ENCODE results near the gene KCNIP1.

The KCNIP1 gene

GRCh38 chr5:170482511-170482910 is 21.3 kb upstream of the KCNIP1 start:
- no peak for TF ChIP-seq ZBTB7A (IDR thresholded peaks at IDR 0.05; ENCODE audit: low read depth)
- no peak for TF ChIP-seq CEBPB (IDR thresholded peaks at IDR 0.05)
- TF ChIP-seq RAD21 (IDR thresholded peaks at IDR 0.05; ENCODE audit: low read depth), result no peak
- no peak for TF ChIP-seq CREB1 (IDR thresholded peaks at IDR 0.05; ENCODE audit: low read depth)
- no peak for TF ChIP-seq TAF1 (IDR thresholded peaks at IDR 0.05; ENCODE audit: low read depth)
- no peak for TF ChIP-seq MAX (IDR thresholded peaks at IDR 0.05)
- TF ChIP-seq USF1 (IDR thresholded peaks at IDR 0.05), result no peak
- TF ChIP-seq EGR1 (IDR thresholded peaks at IDR 0.05), result no peak
- no peak for TF ChIP-seq TEAD4 (IDR thresholded peaks at IDR 0.05)
- no peak for TF ChIP-seq NFIC (IDR thresholded peaks at IDR 0.05)
- no peak for TF ChIP-seq EP300 (IDR thresholded peaks at IDR 0.05; ENCODE audit: borderline replicate concordance)
- no peak for TF ChIP-seq YY1 (IDR thresholded peaks at IDR 0.05; ENCODE audit: low read depth)
- TF ChIP-seq FOXM1 (IDR thresholded peaks at IDR 0.05; ENCODE audit: borderline replicate concordance, low read depth), result no peak
- no peak for TF ChIP-seq REST (IDR thresholded peaks at IDR 0.05; ENCODE audit: low read depth)
- TF ChIP-seq TCF12 (IDR thresholded peaks at IDR 0.05; ENCODE audit: low read depth), result no peak

- TF ChIP-seq MAX (IDR thresholded peaks at IDR 0.05) (peak; percentile 93), EP300 (IDR thresholded peaks at IDR 0.05; ENCODE audit: borderline replicate concordance) (no peak; the same call in 1 of the 2 replicates), RAD21 (IDR thresholded peaks at IDR 0.05; ENCODE audit: low read depth) (no peak), USF1 (IDR thresholded peaks at IDR 0.05) (peak; percentile 84), YY1 (IDR thresholded peaks at IDR 0.05; ENCODE audit: low read depth) (no peak), NFIC (IDR thresholded peaks at IDR 0.05) (0 out of 2 replicates have a peak, but pooled peaks have one; percentile 14)
Observed at GRCh38 chr5:170483701-170484458, 19.9 kb upstream of the KCNIP1 start.

GRCh38 chr5:170484459-170484831 is 19.4 kb upstream of the KCNIP1 start:
- TF ChIP-seq TAF1 (IDR thresholded peaks at IDR 0.05; ENCODE audit: low read depth), result no peak
- TF ChIP-seq EP300 (IDR thresholded peaks at IDR 0.05; ENCODE audit: borderline replicate concordance), result no peak

GRCh38 chr5:170484847-170485615 is 18.8 kb upstream of the KCNIP1 start:
- TF ChIP-seq CREB1 (IDR thresholded peaks at IDR 0.05; ENCODE audit: low read depth) (no peak), EP300 (IDR thresholded peaks at IDR 0.05; ENCODE audit: borderline replicate concordance) (no peak), EGR1 (IDR thresholded peaks at IDR 0.05) (no peak), NFIC (IDR thresholded peaks at IDR 0.05) (no peak), YY1 (IDR thresholded peaks at IDR 0.05; ENCODE audit: low read depth) (no peak), REST (IDR thresholded peaks at IDR 0.05; ENCODE audit: low read depth) (no peak)

GRCh38 chr5:170485616-170485911 is 18.3 kb upstream of the KCNIP1 start:
- TF ChIP-seq EP300 (IDR thresholded peaks at IDR 0.05; ENCODE audit: borderline replicate concordance) (no peak), NFIC (IDR thresholded peaks at IDR 0.05) (no peak), EGR1 (IDR thresholded peaks at IDR 0.05) (no peak), FOXM1 (IDR thresholded peaks at IDR 0.05; ENCODE audit: borderline replicate concordance, low read depth) (no peak), REST (IDR thresholded peaks at IDR 0.05; ENCODE audit: low read depth) (no peak), CREB1 (IDR thresholded peaks at IDR 0.05; ENCODE audit: low read depth) (no peak), TCF12 (IDR thresholded peaks at IDR 0.05; ENCODE audit: low read depth) (no peak), TEAD4 (IDR thresholded peaks at IDR 0.05) (no peak), RAD21 (IDR thresholded peaks at IDR 0.05; ENCODE audit: low read depth) (no peak), USF1 (IDR thresholded peaks at IDR 0.05) (no peak), MAX (IDR thresholded peaks at IDR 0.05) (no peak), CEBPB (IDR thresholded peaks at IDR 0.05) (no peak), TAF1 (IDR thresholded peaks at IDR 0.05; ENCODE audit: low read depth) (no peak), YY1 (IDR thresholded peaks at IDR 0.05; ENCODE audit: low read depth) (no peak)

Data from Ishikawa (cell line).